Measurements from ENCODE around the gene POLE2. TPM values are rescaled to one million over a fixed set of nuclear protein-coding genes. Genes with fewer than 3 reads are reported as not detected.

POLE2 gene
- total RNA-seq, 1 donor from 2014 or later = 3.1 TPM

DNA sequence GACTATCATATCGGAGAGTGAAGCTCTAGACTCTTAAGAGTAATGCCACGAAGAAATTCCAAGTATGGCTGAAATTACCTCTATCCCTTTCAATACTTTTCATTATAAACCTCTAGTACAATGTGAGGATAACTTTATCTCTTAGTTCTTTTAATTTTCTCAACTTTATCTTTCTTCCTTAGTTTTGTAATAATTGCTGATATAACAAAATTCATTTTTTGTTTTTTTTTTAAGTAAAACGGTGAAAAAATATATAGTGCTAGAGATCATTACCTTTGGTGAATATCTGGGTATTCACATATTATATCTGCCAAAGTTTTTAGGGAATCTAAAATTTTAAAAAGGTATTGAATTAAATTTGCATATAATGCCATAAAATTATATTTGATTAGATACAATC is 33.5 kb downstream of the POLE2 start:
- TF ChIP-seq, protein P1, sequence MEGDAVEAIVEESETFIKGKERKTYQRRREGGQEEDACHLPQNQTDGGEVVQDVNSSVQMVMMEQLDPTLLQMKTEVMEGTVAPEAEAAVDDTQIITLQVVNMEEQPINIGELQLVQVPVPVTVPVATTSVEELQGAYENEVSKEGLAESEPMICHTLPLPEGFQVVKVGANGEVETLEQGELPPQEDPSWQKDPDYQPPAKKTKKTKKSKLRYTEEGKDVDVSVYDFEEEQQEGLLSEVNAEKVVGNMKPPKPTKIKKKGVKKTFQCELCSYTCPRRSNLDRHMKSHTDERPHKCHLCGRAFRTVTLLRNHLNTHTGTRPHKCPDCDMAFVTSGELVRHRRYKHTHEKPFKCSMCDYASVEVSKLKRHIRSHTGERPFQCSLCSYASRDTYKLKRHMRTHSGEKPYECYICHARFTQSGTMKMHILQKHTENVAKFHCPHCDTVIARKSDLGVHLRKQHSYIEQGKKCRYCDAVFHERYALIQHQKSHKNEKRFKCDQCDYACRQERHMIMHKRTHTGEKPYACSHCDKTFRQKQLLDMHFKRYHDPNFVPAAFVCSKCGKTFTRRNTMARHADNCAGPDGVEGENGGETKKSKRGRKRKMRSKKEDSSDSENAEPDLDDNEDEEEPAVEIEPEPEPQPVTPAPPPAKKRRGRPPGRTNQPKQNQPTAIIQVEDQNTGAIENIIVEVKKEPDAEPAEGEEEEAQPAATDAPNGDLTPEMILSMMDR (IDR thresholded peaks at IDR 0.05) = no peak
- no peaks in the 10 kb centered on the region for H3K27me3 Mint-ChIP-seq (ENCODE audit: low read depth)
- no peak for DNase-seq (ENCODE audit: low spot score)
- H3K4me1 Mint-ChIP-seq (ENCODE audit: low read depth) = no peaks in the 10 kb centered on the region
- no peaks in the 10 kb centered on the region for H3K9me3 Mint-ChIP-seq (ENCODE audit: low read depth)
- no peak overlapping the region for H3K27ac Mint-ChIP-seq (ENCODE audit: unreplicated experiment)
- H3K36me3 Mint-ChIP-seq (ENCODE audit: low read depth) = peaks cover 6% of the 10 kb centered on the region
- H3K4me3 Mint-ChIP-seq (ENCODE audit: unreplicated experiment) = no peak overlapping the region

- TF ChIP-seq, protein P1 (IDR thresholded peaks at IDR 0.05) = no peak
- no peak overlapping the region for H3K4me3 Mint-ChIP-seq (ENCODE audit: unreplicated experiment)
These were observed 34.5 kb downstream of the POLE2 start for GRCh38 chr14:49653508-49653907.

DNA sequence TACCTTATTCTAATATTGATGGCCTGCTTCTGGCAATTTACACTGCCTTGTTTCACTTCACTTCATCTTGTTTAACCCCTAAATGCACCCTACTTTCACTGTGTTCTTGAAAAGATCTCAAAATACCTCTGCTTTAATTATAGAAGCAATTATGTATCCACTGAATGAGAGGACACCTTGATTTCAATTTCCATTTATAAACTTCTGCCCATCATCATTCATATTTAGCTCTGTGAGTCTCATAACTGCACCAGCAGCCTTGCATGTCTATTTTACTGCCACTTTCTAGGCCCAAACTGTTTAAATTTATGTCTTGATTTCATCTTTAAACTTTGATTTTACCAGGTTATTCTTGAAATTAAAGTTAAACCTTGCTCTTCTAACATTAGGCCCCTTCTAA is 45.9 kb downstream of the POLE2 start:
- DNase-seq (ENCODE audit: low spot score) = no peak
- Mint-ChIP-seq H3K4me1 (ENCODE audit: low read depth) (peaks cover 31% of the 10 kb centered on the region), H3K4me3 (ENCODE audit: unreplicated experiment) (no peak overlapping the region), H3K27me3 (ENCODE audit: low read depth) (no peaks in the 10 kb centered on the region), H3K9me3 (ENCODE audit: low read depth) (no peaks in the 10 kb centered on the region), H3K27ac (ENCODE audit: unreplicated experiment) (peak overlapping the region; percentile 76), H3K36me3 (ENCODE audit: low read depth) (peaks cover 11% of the 10 kb centered on the region)
- TF ChIP-seq, protein P1 (IDR thresholded peaks at IDR 0.05) = no peak

More at GRCh38 chr14:49653508-49653907, 34.5 kb downstream of the POLE2 start:
- no peaks in the 10 kb centered on the region for H3K9me3 Mint-ChIP-seq (ENCODE audit: low read depth)
- no peaks in the 10 kb centered on the region for H3K27me3 Mint-ChIP-seq (ENCODE audit: low read depth)
- peaks cover 6% of the 10 kb centered on the region for H3K36me3 Mint-ChIP-seq (ENCODE audit: low read depth)
- no peaks in the 10 kb centered on the region for H3K4me1 Mint-ChIP-seq (ENCODE audit: low read depth)
- DNase-seq (ENCODE audit: low spot score) = no peak
- H3K27ac Mint-ChIP-seq (ENCODE audit: unreplicated experiment) = no peak overlapping the region

GRCh38 chr14:49641697-49642129 is 46.3 kb downstream of the POLE2 start:
- Mint-ChIP-seq H3K4me1 (ENCODE audit: low read depth) (peaks cover 34% of the 10 kb centered on the region), H3K27ac (ENCODE audit: unreplicated experiment) (peak overlapping the region; percentile 76), H3K27me3 (ENCODE audit: low read depth) (no peaks in the 10 kb centered on the region), H3K9me3 (ENCODE audit: low read depth) (no peaks in the 10 kb centered on the region), H3K4me3 (ENCODE audit: unreplicated experiment) (no peak overlapping the region), H3K36me3 (ENCODE audit: low read depth) (peaks cover 9% of the 10 kb centered on the region)
- TF ChIP-seq, protein P1 (IDR thresholded peaks at IDR 0.05) = no peak
- DNase-seq (ENCODE audit: low spot score) = no peak

DNA sequence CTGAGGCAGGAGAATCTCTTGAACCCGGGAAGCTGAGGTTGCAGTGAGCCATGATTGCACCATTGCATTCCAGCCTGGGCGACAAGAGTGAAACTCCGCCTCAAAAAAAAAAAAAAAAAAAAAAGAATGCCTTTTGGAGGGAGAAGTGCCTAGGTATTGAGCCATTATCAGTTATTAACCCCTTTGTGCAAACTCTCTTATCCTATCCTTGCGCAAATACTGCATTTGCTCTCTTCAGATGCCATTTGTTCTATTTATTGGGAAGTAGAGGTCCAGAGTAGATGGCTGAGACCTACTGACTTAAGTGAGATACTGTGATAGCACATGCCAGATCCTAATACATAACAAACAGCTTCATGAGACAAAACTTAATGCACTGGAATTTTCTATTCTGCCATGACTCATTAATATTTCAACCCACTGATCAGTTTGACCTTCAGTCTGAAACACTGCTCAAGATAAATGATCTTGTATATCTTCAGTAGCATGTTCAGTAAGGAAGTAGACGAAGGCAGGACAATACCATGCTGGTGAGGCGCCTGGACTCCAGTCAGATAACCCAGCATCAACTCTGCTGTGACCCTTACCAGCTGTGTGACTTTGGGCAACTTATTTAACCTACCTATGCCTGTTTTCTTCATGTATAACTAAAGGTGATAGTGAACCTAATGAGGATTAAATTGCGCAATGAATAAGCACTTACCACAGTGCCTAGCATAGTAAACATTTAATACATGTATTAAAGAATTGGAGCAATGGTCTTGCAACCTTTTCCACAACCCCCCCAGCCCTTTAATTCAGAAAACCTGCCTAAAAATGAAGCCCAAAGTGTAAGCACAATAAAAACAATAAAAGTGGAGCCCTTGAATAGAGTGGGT is 47.2 kb downstream of the POLE2 start:
- Mint-ChIP-seq H3K27ac (ENCODE audit: unreplicated experiment) (no peak overlapping the region), H3K36me3 (ENCODE audit: low read depth) (peaks cover 9% of the 10 kb centered on the region), H3K9me3 (ENCODE audit: low read depth) (no peaks in the 10 kb centered on the region), H3K4me1 (ENCODE audit: low read depth) (peaks cover 43% of the 10 kb centered on the region), H3K4me3 (ENCODE audit: unreplicated experiment) (no peak overlapping the region), H3K27me3 (ENCODE audit: low read depth) (no peaks in the 10 kb centered on the region)
- TF ChIP-seq, protein P1 (IDR thresholded peaks at IDR 0.05) = no peak
- DNase-seq (ENCODE audit: low spot score) = no peak
